Medulla oblongata (tissue), 1 donor: ENCODE results near the gene ABCD2.
"Not testable (repeated sequence)": the region's sequence is repeated elsewhere in the genome, so short reads cannot be mapped to it uniquely, and the experiment has no call there.

Source experiments
- DNase-seq: peaks from one replicate; pipeline ENCODE4 v3.0.0-alpha.2; 2015; ENCODE audit errors: extremely low spot score

The ABCD2 gene

GRCh38 chr12:39538679-39539104, 80.9 kb downstream of the ABCD2 start:
- no peak for DNase-seq

- DNase-seq = no peak
These were observed 85.7 kb downstream of the ABCD2 start for GRCh38 chr12:39533951-39534350.

- no peak for DNase-seq
These were observed 87.2 kb downstream of the ABCD2 start for GRCh38 chr12:39532448-39532847.

GRCh38 chr12:39526974-39527373, 92.6 kb downstream of the ABCD2 start:
- DNase-seq = no peak

GRCh38 chr12:39522167-39522566, 97.4 kb downstream of the ABCD2 start:
- not testable (repeated sequence) for DNase-seq

DNA sequence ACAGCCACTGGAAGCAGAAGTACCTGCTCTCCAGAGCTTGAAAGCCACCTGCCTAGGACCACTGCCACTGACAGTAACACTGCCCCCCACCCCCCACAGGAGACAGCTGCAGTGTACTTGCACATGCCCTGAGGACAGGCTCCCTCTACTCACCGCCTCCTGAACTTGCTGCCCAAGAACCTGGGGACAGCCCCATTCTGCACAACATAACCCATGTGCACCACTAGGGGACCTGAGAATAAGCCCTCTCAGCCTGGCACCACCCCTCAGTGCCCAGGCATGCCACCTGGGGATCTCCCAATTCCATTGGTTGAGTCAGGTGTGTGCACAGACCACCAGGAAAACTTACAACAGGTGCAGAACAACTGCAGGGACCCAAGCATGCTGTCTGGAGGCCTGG, 109.6 kb downstream of the ABCD2 start:
- DNase-seq = no peak

GRCh38 chr12:39505554-39505953, 114.0 kb downstream of the ABCD2 start:
- DNase-seq = no peak

GRCh38 chr12:39505023-39505422, 114.6 kb downstream of the ABCD2 start:
- no peak for DNase-seq

DNA sequence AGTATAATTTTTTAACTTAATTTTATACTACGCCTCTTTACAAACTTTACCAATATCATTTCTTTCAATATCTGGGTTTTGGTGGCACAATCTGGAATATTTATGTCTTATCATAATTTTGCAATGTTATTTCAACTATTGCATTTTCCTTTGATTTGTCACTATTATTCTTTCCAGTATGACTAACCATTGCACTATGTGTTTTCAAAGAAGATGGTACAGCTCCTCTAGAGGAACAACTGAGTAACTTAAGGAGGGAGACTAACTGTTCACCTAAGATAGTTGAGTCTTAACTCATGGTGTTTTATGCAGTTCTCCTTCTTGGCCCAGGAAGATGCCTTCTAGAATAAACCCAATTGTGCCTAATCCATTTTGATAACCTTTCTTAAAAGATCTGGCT, 116.2 kb downstream of the ABCD2 start:
- DNase-seq = no peak

DNA sequence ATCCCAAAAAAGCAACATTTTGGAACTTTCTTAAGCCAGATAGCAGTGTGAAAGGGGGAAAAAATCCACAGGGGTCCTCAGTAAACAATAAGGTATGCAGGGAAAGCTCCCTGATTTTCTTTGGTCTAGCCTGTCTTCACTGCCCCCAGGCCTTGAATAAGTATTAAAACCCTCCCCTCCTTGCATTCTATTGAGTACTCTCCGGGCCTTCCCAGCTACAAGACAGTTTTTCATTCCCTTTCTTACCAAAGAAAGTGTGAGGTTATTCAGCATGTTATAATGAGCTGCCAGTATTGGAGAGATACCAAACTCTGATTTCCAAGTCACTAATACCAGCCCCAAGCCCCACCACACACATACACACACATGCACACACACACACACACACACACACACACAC, 116.9 kb downstream of the ABCD2 start:
- no peak for DNase-seq
